ENCODE results near the gene ZNF26. TPM values are rescaled to one million over a fixed set of nuclear protein-coding genes. Genes with fewer than 3 reads are reported as not detected.
A peak's percentile ranks its signal among the peaks of the same experiment; 100 is the strongest.
"Not testable (repeated sequence)": the region's sequence is repeated elsewhere in the genome, so short reads cannot be mapped to it uniquely, and the experiment has no call there.

Gene ZNF26
- 7.2 and 11.4 TPM in 2 replicates for total RNA-seq

- peak; percentile 86 to 94 for DNase-seq (ENCODE audit: low read depth in 2 of 2)
These were observed at the start of gene ZNF26 for GRCh38 chr12:132986001-132986884. Gene ZNF26, plus strand, starts transcription at chr12:132986367. Its CDS starts 474 bp downstream, at chr12:132986841.

GRCh38 chr12:132936921-132937320 lies 49.2 kb upstream of the ZNF26 start:
- not testable (repeated sequence) for DNase-seq (ENCODE audit: low read depth in 2 of 2)

GRCh38 chr12:132937476-132937875 lies 48.7 kb upstream of the ZNF26 start:
- no peak for DNase-seq (ENCODE audit: low read depth in 2 of 2)

- DNase-seq (ENCODE audit: low read depth in 2 of 2), result not testable (repeated sequence)
These were observed 47.4 kb upstream of the ZNF26 start for GRCh38 chr12:132938807-132939206.

GRCh38 chr12:132940071-132940719 lies 46.0 kb upstream of the ZNF26 start:
- DNase-seq (ENCODE audit: low read depth in 2 of 2), result no peak

- DNase-seq (ENCODE audit: low read depth in 2 of 2), result no peak
These were observed 44.7 kb upstream of the ZNF26 start for GRCh38 chr12:132941336-132941954.

- DNase-seq (ENCODE audit: low read depth in 2 of 2), result no peak
These were observed 43.6 kb upstream of the ZNF26 start for GRCh38 chr12:132942611-132943010.

- DNase-seq (ENCODE audit: low read depth in 2 of 2), result no peak
These were observed 40.4 kb upstream of the ZNF26 start for GRCh38 chr12:132945806-132946205.

- DNase-seq (ENCODE audit: low read depth in 2 of 2), result no peak
These were observed 39.8 kb upstream of the ZNF26 start for GRCh38 chr12:132946246-132946820.

- DNase-seq (ENCODE audit: low read depth in 2 of 2), result no peak
These were observed 37.8 kb upstream of the ZNF26 start for GRCh38 chr12:132948146-132949066.

GRCh38 chr12:132949936-132950837 lies 36.0 kb upstream of the ZNF26 start:
- DNase-seq (ENCODE audit: low read depth in 2 of 2), result no peak

- no peak for DNase-seq (ENCODE audit: low read depth in 2 of 2)
These were observed 35.2 kb upstream of the ZNF26 start for GRCh38 chr12:132950844-132951535.

- no peak for DNase-seq (ENCODE audit: low read depth in 2 of 2)
These were observed 34.5 kb upstream of the ZNF26 start for GRCh38 chr12:132951649-132952048.

- no peak for DNase-seq (ENCODE audit: low read depth in 2 of 2)
These were observed 33.6 kb upstream of the ZNF26 start for GRCh38 chr12:132952371-132953162.

GRCh38 chr12:132953163-132953425 lies 33.1 kb upstream of the ZNF26 start:
- DNase-seq (ENCODE audit: low read depth in 2 of 2), result no peak

GRCh38 chr12:132953771-132954170 lies 32.4 kb upstream of the ZNF26 start:
- no peak for DNase-seq (ENCODE audit: low read depth in 2 of 2)

- no peak for DNase-seq (ENCODE audit: low read depth in 2 of 2)
These were observed 31.6 kb upstream of the ZNF26 start for GRCh38 chr12:132954471-132955048.

Measured in dermis microvascular lymphatic vessel endothelial cell (primary cell).